ENCODE data around the gene LTBP2.

Gene LTBP2

DNA sequence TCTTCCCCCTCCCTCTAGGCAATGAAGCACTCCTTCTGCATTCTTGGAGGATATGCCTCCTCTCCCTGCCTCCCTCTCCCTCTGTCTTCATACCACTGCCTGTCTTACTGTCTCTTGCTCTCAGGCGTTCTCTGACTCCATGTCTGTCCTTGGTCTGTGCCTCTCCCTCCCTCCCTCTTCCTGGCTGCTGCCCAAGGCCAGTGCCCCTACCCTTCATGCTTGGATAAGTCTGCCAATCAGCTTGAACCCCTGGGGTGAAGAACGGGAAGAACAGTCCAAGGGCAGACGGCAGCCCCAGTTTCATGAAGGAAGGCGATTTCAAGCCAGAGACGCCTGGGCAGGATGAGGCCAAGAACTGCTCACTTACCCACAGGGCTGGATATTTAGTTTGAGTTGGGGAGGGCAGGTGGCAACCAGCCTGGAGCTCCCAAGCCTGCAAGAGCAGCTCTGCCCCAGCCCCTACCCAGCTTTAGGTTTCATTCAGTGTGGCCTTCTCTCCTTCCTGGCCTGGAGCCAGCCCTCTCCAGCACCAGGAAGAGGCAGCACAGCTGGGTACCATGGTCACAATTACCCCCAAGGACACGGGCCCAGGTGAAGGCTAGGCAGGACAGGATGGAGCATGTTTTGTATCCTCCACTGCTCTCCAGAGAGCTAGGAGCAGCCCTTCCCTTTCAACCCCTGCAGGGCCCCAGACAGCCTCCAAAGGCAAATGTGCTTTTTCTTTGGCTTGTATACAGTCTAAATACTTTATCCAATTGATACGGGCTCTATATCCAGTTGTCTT lies 35.8 kb upstream of the LTBP2 start:
- no peak for FAIRE-seq

DNA sequence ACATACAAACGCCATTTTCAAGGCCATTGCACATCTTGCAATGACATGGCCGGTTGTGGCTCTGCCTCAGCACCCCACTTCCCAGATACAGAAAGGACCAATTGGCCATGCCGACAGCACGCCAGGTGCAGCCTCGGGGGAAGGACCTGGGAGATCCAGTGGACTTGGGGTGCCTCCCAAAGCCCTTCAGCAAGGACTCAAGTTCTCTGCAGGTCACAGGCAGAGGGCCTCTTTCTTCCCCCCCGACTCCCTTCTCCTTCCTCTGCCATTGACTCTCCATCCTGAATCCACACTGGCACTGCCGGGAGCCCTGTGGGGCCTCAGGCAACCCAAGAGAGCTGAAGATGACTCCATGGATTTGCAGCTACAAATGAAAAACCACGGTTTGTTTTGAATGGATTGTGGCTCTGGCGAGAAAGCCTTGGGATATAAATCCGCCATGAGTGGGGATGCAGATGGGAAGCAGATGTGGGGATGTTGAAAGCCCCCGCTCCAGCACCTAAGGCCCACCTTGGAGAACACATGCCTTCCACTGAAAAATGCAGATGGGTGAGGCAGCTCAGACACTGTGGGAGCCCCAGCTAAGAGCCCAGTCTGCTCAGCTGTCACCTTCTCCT lies 35.1 kb upstream of the LTBP2 start:
- DNase-seq (ENCODE audit: insufficient read length, low spot score): no peak
- no peak for TF ChIP-seq POLR2A (IDR thresholded peaks at IDR 0.05; ENCODE audit: low read depth, low read length)
- no peak for FAIRE-seq

More for the DNA sequence above, 35.8 kb upstream of the LTBP2 start:
- DNase-seq (ENCODE audit: insufficient read length, low spot score): no peak
- TF ChIP-seq POLR2A (IDR thresholded peaks at IDR 0.05; ENCODE audit: low read depth, low read length): no peak

DNA sequence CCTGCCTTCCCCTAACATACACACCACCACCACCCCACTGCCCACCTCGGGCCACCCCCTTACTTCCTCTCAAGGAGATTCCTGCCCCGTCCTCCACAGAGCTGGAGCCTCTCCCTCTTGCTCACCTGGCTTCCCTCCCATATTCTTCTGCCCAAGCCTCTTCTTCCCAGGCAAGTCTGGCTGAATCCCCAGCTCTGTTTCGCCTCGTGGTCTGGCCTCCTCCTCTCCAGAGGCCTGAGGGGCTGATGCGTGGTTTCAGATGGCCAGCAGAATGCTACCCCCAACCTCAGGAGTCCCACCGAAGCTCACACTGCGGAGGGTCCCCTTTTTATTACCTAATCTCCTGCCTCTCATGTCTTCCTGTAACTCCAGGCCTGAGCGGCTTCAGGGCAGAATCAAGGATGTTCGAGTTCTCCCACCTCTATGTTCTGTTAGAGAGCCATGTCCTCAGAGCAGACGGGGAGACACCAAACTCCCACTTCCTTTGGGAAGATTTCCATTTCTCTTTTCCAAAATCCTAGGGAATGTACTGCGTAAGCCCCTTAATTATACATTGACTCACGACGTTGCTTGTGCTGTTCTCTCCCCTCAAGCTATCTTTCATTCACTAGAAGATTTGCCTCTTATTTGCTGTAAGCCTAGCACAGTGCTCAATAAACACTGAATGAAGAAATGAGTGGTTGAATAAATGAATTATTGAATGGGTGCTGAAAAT lies 33.9 kb upstream of the LTBP2 start:
- no peak for DNase-seq (ENCODE audit: insufficient read length, low spot score)
- TF ChIP-seq POLR2A (IDR thresholded peaks at IDR 0.05; ENCODE audit: low read depth, low read length): no peak
- FAIRE-seq: no peak

DNA sequence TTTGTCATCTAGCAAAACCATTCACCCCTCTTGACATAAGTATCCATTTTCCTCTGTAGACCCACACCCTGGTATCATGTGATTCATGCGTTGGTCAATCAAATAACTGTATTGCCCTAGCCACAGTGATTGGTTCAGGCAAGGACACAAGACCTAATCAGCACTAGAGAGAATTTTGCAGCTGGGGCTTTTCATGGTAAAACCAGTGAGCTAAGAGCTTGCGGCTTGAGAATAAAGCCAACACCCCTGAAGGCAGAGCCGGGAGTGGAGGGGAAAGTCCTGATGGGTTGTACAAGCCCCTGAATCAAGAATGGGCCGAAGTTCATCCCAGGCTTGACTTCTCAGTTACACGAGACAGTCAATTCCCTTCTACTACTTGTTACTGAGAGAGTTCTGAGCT lies 33.2 kb upstream of the LTBP2 start:
- DNase-seq (ENCODE audit: insufficient read length, low spot score): no peak
- no peak for TF ChIP-seq POLR2A (IDR thresholded peaks at IDR 0.05; ENCODE audit: low read depth, low read length)
- no peak for FAIRE-seq

DNA sequence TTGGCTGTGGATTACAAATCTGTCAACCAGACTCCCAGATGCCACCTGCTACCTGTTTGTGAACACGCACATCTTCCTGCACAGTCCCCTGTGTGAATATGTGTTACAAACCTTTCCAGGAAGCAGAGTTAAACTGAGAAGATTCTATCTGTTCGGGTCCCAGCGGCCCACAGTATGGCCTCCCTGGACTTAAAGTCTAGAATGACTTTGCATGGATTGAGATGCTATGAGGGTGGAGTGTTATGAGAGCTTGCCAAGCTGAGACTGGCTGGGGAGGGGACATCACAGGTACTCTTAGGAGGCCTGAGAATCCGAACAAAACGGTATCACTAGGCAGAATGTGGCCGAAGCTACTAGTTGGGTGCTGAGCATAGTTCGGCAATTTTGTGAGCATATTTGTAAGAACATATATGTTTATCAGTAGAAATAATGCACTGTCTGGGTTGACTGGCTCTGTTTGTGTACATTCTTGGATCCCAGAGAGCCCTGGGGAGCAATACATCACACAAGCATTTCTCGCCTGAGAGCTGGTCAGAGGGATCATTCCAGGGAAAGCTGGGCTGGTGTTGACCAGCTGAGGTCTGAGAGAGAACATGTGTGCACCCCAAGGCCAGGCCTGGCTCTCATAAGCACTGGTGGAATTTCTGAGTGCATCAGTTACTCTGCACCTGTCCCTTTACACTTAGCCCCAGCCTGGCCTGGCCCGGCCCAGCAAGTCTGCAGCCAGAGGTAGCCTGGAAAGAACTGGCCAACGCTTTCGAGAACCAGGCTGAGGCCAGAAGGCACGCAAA lies 29.8 kb upstream of the LTBP2 start:
- FAIRE-seq: no peak

DNA sequence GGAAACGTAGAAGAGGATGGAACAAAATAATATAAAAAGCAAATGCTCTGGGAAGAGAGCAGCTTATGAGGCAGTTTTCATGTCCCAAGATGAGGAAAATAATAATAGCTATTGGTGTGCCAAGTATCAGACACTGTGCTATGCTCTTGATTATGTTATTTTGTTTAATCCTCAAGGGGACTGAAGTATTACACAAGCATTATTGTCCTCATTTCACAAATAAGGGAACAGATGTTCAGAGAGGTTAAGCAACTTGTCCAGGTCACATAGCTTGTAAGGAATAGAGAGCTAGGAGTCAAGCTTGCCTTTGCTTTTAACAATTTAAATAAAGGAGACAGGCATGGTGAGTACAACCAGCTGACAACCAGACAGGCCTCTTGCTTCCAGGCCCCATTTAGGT lies 26.9 kb upstream of the LTBP2 start:
- DNase-seq (ENCODE audit: insufficient read length, low spot score): no peak
- no peak for TF ChIP-seq POLR2A (IDR thresholded peaks at IDR 0.05; ENCODE audit: low read depth, low read length)
- no peak for FAIRE-seq

More for the DNA sequence above, 29.8 kb upstream of the LTBP2 start:
- no peak for DNase-seq (ENCODE audit: insufficient read length, low spot score)
- TF ChIP-seq POLR2A (IDR thresholded peaks at IDR 0.05; ENCODE audit: low read depth, low read length): no peak

DNA sequence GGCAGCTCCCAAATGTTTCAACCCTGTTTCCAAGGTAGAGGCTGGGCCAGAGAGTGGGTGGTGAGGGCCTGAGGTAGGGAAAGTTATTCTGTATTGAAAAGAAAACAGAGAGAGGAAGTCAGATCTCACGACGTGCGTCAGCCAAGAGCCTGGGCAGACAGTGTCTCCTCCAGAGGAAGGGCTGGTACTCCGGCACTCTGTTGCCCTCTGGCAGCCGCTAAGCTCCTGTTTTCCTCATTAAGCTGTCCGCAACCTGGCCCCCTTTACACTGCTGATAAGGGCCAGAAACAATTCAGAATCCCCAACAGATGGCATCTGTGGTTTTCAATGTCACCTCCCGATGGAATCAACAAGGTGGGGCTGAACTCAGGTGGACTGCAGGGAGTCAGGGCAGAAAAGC lies 26.0 kb upstream of the LTBP2 start:
- FAIRE-seq: no peak

DNA sequence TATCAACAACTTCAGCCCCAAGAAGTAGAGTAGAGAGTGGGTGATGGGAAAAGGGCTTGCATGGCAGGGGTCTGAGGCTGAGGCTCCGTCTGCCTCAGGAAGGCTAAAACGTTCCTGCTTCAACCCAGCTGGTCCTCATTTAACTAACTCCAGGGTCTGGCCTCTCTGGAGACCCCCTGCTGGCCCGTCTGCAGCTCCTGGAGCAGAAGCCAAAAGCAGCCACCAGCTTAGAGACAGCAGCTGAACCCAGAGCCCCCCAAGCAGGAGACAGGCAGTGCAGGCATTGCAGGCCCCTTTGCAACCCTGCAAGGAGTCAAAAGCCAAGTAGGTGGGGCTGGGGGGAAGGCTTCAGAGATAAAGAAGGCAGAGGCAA lies 25.1 kb upstream of the LTBP2 start:
- DNase-seq (ENCODE audit: insufficient read length, low spot score): no peak
- no peak for FAIRE-seq
- TF ChIP-seq POLR2A (IDR thresholded peaks at IDR 0.05; ENCODE audit: low read depth, low read length): no peak

More for the DNA sequence above, 26.0 kb upstream of the LTBP2 start:
- TF ChIP-seq POLR2A (IDR thresholded peaks at IDR 0.05; ENCODE audit: low read depth, low read length): no peak
- no peak for DNase-seq (ENCODE audit: insufficient read length, low spot score)

DNA sequence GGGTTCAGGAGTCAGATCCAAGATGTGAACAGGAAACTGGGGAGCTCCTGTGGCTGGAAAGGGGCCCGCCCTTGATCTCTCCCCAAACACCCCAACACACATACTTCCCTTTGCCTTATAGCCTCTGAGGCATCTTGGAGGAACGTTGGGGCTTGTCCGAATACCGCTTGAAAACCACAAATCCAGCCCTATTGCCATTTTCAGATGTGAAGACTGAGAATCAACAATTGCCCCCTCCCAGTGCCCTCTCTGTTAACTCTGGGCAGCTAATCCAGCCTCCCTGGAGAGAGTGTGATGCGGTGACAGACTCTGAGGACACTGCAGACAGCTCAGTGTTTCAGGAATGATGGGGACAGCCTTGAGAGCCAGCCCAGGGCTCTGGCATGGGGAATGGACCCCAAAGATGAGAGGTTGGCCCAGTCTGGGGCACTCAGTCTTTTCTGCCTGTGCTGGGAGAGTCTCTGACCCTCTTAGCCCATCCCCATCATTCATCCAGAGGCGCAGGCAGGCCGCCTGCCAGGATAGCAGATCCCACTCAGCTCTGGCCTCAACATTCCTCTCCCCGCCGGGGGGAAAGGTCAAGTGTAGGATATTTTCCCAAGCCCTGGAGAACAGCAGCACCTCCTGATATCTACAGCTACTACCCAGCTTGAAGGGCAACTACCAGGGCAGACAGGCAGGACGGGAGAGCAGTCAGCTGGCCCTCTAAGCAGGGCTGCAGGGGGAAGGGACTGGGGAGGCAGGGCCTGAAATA lies 24.6 kb upstream of the LTBP2 start:
- TF ChIP-seq POLR2A (IDR thresholded peaks at IDR 0.05; ENCODE audit: low read depth, low read length): no peak
- DNase-seq (ENCODE audit: insufficient read length, low spot score) (no peak), FAIRE-seq (no peak)

DNA sequence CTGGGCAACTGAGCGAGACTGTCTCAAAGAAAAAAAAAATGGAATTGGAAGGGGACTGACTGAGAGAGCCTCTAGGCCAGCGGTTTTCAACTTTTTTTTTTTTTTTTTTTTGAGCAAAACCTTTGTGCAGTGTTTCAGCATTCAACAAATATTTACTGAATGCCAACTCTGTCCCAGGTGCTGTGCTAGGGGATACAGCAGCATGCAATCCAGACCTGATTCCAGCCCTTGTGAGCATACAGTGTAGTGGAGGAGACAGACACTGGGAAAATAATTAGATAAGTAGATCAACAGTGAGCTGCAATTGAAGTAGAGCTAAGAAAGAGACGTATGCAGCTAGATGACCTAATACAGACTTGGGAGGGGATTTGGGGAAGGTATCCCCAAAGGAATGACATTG lies 23.8 kb upstream of the LTBP2 start:
- no peak for FAIRE-seq
- no peak for DNase-seq (ENCODE audit: insufficient read length, low spot score)
- TF ChIP-seq POLR2A (IDR thresholded peaks at IDR 0.05; ENCODE audit: low read depth, low read length): no peak

DNA sequence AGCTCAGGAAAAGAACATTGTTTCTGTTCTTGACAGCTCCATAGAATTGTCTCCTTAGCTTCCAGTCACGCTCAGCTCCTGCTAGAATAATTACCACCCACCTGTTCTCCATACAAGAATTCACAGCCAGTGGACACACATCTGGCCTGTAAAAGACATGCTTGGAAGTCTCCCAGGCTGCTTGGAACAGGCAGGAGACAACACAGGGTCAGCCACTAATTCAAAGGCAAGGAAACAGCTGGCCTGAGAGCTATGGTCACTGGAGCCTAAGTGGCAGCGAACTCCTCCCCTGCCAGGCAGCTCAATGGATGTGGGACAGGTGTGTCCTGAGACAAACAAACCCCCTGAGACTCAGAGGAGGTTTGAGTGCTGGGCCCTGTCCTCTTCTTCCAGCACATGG lies 22.9 kb upstream of the LTBP2 start:
- FAIRE-seq: no peak
- no peak for DNase-seq (ENCODE audit: insufficient read length, low spot score)
- no peak for TF ChIP-seq POLR2A (IDR thresholded peaks at IDR 0.05; ENCODE audit: low read depth, low read length)

DNA sequence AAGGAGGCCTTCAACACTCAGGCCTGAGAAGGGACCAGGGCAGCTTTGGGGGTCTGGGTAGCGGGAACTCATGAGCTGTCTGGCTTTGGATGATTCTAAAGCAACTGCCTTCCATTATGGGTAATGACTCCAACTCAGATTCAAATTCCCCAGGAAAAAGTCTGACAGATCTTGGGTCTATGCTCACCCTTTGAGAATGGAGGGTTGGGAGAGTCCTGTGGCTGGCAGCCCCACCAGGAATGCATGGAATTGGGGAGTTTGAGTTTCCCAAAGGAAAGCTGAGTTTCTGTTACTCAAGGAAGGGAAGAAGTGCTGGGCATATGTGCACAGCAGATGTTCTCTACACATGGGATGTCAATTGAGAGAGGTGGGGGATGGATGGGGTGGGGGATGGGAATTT lies 22.4 kb upstream of the LTBP2 start:
- FAIRE-seq (no peak), DNase-seq (ENCODE audit: insufficient read length, low spot score) (no peak)
- TF ChIP-seq POLR2A (IDR thresholded peaks at IDR 0.05; ENCODE audit: low read depth, low read length): no peak

Data from H54 (cell line).